Lower leg skin (tissue), 4 donors: ENCODE measurements around the gene SS18L1. TPM values are rescaled to one million over a fixed set of nuclear protein-coding genes. Genes with fewer than 3 reads are reported as not detected.

ENCODE experiments used
- DNase-seq, 2 donors: peaks; one replicate each; pipeline ENCODE4 v3.0.0-alpha.2; 2019; ENCODE audit warnings: low spot score in 2 of 2
- H3K4me3 ChIP-seq: fragments of 200-600 bp; sonication (generic); 2 replicates; pipeline ENCODE4 v1.5.1; 2017; ENCODE audit warnings: mild to moderate bottlenecking, low read depth; ENCODE audit not compliant: poor library complexity, severe bottlenecking
- CTCF ChIP-seq, 3 donors: fragments of 450-650 bp; IDR thresholded peaks; one replicate each; pipeline ENCODE4 v1.5.1; 2016; ENCODE audit warnings: antibody characterized with exemption in 3 of 3, mild to moderate bottlenecking in 3 of 3, moderate library complexity in 2 of 3
- POLR2A ChIP-seq, 2 donors: fragments of 450-650 bp; IDR thresholded peaks; one replicate each; pipeline ENCODE4 v1.6.1; 2016 to 2017; ENCODE audit warnings: antibody characterized with exemption in 2 of 2, mild to moderate bottlenecking in 1 of 2, moderate library complexity in 1 of 2
- WGBS, 2 donors: methylation state at CpG; one replicate each; pipeline ENCODE4 v1.1.5; 2018; 5-methylcytosine and 5-hydroxymethylcytosine counted together
- intact Hi-C: fragments of 100-400 bp; cut with DNase I; formaldehyde crosslinking; loops from one replicate; pipeline ENCODE4 v1.15.0; 2023; ENCODE audit warnings: low total_unique reads
- total RNA-seq, 4 donors: library from RNA; depleted of rRNA; stranded (reverse); fragments of >200 nt; gene quantifications; one replicate each; pipeline ENCODE4 v1.1.0, GENCODE V29; 2016

The SS18L1 gene
- total RNA-seq, 4 donors from 2014 or later: 23.3 to 51.7 (median 25.8) TPM

- WGBS, 2 donors: 73 to 75% methylated on average over 7 of the region's 7 CpGs
- no peak overlapping the region for H3K4me3 ChIP-seq
- TF ChIP-seq POLR2A (IDR thresholded peaks at IDR 0.05): no peak
- TF ChIP-seq CTCF (IDR thresholded peaks at IDR 0.05): no peak
- DNase-seq: no peak
- intact Hi-C loops: no loop called here
These were observed 85.5 kb downstream of the SS18L1 start for GRCh38 chr20:62228982-62229545.

- 57 to 71% methylated on average over 4 of the region's 4 CpGs for WGBS, 2 donors
- TF ChIP-seq POLR2A (IDR thresholded peaks at IDR 0.05) (no peak), CTCF (IDR thresholded peaks at IDR 0.05) (peak in 1 of 3 donors; percentile 49)
- intact Hi-C loops: no loop called here
- no peak for DNase-seq
- no peak overlapping the region for H3K4me3 ChIP-seq
These were observed 86.1 kb downstream of the SS18L1 start for GRCh38 chr20:62229667-62230066.

- H3K4me3 ChIP-seq: no peak overlapping the region
- DNase-seq: no peak
- intact Hi-C loops: no loop called here
- 95 to 97% methylated on average over 2 of the region's 2 CpGs for WGBS, 2 donors
- TF ChIP-seq CTCF (IDR thresholded peaks at IDR 0.05): peak in 1 of 3 donors; percentile 59
- TF ChIP-seq POLR2A (IDR thresholded peaks at IDR 0.05): no peak
These were observed 86.7 kb downstream of the SS18L1 start for GRCh38 chr20:62230276-62230675.

GRCh38 chr20:62230696-62231095 is 87.1 kb downstream of the SS18L1 start:
- TF ChIP-seq CTCF (IDR thresholded peaks at IDR 0.05) (no peak), POLR2A (IDR thresholded peaks at IDR 0.05) (no peak)
- DNase-seq: no peak
- WGBS, 2 donors: 83 to 89% methylated on average over 10 of the region's 10 CpGs
- H3K4me3 ChIP-seq: no peak overlapping the region
- intact Hi-C loops: no loop called here

- no peak for DNase-seq
- H3K4me3 ChIP-seq: no peak overlapping the region
- TF ChIP-seq CTCF (IDR thresholded peaks at IDR 0.05): no peak
- TF ChIP-seq POLR2A (IDR thresholded peaks at IDR 0.05): no peak
- 67 to 86% methylated on average over 4 to 6 of the region's 6 CpGs for WGBS, 2 donors
- intact Hi-C loops: no loop called here
These were observed 87.7 kb downstream of the SS18L1 start for GRCh38 chr20:62231292-62231691.

Other genes with a start within 250 kb of the SS18L1 start
- gene TAF4, start 77.9 kb upstream of the SS18L1 start, total RNA-seq: 10 to 100 TPM; 21.1 to 40.6 (median 22.1) TPM
- 10 to 100 TPM; 44.9 to 60.3 (median 49.9) TPM for gene LSM14B, start 21.3 kb upstream of the SS18L1 start, total RNA-seq
- 100 to 1,000 TPM; 200 to 240 (median 225) TPM for gene PSMA7, start 375 bp upstream of the SS18L1 start, total RNA-seq
- gene MTG2, start 39.3 kb downstream of the SS18L1 start, total RNA-seq: 10 to 100 TPM; 21.4 to 42.0 (median 29.1) TPM
- not detected for gene HRH3, start 76.5 kb downstream of the SS18L1 start, total RNA-seq
- gene OSBPL2, start 94.8 kb downstream of the SS18L1 start, total RNA-seq: 100 to 1,000 TPM in 1 of 4 donors, 10 to 100 TPM in 3; 69.7 to 135 (median 86.0) TPM
- 100 to 1,000 TPM; 143 to 198 (median 167) TPM for gene ADRM1, start 159.2 kb downstream of the SS18L1 start, total RNA-seq
- gene LAMA5, start 223.5 kb downstream of the SS18L1 start, total RNA-seq: 100 to 1,000 TPM; 164 to 427 (median 196) TPM
- 1,000 to 10,000 TPM; 1,664 to 5,734 (median 2,155) TPM for gene RPS21, start 243.3 kb downstream of the SS18L1 start, total RNA-seq